ENCODE data around the gene THOC6.
"Not testable (repeated sequence)": the region's sequence is repeated elsewhere in the genome, so short reads cannot be mapped to it uniquely, and the experiment has no call there.

The THOC6 gene

DNA sequence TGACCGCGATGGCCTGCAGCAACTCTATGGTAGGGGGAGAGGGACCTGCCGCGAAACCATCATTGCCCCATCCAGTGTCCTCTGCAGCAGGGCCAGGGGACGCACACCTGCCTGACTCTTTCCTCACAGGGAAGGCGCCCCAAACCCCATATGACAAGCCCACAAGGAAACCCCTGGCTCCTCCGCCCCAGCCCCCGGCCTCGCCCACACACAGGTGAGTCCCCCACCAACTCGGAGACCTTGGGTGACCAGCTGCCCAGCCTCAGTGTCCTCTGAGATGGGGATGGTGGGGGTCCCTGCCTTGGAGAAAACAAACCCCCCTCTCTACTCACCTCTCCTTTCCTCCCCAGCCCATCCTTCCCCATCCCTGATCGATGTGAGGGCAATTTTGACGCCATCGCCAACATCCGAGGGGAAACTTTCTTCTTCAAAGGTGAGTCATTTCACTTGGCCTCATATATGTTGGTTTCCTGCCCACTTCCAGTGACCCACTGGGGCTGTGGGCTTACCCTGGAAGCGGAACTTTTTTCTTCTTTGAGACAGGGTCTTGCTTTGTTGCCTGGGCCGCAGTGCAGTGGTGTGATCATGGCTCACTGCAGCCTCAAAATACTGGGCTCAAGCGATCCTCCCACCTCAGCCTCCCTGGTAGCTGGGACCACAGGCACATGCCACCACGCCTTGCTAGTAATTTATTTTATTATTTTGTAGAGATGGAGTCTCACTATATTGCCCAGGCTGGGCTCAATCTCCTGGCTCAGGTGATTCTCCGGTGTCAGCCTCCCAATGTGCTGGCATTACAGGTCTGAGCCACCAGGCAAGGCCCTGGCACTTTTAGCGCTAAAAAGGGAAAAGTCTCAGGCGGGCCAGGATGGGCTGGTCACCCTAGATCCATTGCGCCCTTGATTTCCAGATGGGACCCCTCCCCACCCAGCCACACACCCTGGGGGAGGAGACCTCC, 33.6 kb downstream of the THOC6 start:
- no peak for DNase-seq

DNA sequence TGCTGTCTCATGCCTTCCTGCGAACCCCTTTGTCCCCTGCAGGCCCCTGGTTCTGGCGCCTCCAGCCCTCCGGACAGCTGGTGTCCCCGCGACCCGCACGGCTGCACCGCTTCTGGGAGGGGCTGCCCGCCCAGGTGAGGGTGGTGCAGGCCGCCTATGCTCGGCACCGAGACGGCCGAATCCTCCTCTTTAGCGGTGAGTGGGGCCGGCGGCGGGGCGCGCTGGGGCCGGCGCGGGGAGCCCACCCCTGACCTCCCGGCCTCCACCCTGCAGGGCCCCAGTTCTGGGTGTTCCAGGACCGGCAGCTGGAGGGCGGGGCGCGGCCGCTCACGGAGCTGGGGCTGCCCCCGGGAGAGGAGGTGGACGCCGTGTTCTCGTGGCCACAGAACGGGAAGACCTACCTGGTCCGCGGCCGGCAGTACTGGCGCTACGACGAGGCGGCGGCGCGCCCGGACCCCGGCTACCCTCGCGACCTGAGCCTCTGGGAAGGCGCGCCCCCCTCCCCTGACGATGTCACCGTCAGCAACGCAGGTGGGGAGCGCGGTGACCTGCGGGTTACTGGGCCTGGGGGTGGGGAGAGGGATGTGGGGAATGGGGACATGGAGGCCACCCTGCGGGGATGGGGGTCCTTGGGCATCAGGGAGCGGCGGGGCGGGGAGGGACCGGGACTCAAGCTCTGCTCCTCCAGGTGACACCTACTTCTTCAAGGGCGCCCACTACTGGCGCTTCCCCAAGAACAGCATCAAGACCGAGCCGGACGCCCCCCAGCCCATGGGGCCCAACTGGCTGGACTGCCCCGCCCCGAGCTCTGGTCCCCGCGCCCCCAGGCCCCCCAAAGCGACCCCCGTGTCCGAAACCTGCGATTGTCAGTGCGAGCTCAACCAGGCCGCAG, 34.5 kb downstream of the THOC6 start:
- DNase-seq, result peak; percentile 45

DNA sequence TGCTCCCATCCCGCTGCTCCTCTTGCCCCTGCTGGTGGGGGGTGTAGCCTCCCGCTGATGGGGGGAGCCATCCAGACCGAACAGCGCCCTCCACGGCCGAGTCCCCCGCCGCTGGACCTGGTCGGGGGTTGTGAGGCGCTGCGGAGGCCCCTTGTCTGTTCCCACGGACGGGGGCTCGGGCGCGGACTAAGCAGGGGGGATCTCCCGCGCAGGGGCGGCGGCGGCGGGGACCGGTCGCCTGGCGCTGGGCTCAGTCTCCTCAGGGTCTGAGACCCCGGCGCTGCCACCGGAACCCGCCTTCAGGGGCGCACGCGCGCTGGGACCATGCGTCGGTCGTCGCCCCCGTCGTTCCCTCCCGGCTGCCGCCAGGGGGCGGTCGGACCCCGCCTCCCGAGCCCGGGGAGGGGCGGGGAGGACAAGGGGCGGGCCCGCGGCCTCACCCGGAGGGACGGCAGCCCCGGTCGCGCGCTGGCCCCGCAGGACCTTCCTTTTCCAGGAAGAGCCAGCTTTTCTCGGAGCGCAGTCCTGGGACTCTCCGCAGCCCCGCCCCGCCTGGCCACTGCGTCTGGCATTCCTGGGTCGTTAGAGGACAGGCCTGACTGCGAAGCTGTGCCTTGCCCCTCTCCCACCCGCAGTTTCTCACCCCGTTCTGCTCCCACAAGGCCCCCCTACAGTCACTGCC, 35.3 kb downstream of the THOC6 start:
- DNase-seq, result peak; percentile 85

DNA sequence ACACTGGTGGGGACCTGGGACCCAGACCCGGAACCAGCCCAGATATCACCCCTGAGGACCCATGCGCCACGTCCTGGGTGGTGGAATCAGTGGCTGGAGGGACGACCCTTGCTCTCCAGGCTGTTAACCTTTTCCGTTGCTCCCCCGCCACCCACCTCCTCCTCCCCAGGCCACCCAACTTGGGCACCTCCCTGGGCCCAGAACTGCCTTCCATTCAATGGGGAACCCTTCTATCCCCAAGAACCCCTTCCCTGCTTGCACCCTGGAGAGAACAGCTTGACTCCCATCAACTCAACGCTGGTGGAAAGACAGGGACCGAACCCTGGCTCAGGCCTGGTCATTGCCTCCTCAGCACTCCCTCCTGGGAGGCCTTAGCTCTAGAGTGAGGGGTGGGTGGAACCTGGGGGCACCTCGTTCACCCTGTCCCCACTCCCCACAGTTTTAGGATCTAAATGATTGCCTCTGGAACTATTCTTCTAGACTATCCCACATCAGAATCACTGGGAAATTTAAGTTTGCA, 35.9 kb downstream of the THOC6 start:
- DNase-seq, result no peak

DNA sequence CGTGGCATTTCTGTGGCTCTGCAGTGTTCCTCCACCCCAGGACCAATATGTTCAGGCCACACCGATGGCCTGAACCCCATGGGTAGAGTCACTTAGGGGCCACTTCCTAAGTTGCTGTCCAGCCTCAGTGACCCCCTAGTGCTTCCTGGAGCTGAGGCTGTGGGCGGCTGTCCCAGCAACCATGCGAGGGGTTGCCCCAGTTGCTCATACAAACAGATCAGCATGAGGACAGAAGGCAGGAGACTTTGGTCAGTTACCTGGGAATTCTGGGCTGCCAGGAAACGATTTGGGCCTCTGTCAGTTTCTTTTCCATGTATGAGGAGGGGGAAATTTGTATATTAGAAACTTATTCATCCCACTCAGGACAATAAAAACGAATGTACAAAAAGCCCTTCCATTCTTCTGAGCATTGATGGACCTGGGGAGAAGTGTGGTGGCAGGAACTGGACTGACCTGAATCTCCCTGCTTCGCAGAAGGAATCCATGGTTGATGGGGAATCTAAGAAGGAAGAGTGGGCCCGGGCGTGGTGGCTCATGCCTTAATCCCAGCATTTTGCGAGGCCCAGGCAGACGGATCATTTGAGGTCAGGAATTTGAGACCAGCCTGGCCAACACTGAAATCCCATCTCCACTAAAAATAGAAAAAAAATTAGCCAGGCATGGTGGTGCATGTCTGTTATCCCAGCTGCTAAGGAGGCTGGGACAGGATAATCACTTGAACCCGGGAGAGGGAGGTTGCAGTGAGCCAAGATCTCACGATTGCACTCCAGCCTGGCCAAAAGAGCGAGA, 36.7 kb downstream of the THOC6 start:
- DNase-seq, result no peak

DNA sequence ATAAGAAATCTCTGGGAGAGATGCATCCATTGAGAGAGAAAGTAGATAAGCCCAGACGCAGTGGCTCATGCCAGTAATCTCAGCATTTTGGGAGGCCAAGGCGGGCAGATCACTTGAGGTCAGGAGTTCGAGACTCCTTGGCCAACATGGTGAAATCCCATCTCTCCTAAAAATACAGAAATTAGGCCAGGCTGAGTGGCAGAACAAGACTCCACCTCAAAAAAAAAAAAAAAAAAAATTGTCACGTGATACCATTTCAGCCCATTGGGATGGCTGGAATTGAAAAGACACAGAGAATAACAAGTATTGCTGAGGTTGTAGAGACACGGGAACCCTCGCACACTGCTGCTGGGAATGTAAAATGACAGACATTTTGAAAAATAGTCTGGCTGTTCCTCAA, 38.7 kb downstream of the THOC6 start:
- DNase-seq, result no peak

DNA sequence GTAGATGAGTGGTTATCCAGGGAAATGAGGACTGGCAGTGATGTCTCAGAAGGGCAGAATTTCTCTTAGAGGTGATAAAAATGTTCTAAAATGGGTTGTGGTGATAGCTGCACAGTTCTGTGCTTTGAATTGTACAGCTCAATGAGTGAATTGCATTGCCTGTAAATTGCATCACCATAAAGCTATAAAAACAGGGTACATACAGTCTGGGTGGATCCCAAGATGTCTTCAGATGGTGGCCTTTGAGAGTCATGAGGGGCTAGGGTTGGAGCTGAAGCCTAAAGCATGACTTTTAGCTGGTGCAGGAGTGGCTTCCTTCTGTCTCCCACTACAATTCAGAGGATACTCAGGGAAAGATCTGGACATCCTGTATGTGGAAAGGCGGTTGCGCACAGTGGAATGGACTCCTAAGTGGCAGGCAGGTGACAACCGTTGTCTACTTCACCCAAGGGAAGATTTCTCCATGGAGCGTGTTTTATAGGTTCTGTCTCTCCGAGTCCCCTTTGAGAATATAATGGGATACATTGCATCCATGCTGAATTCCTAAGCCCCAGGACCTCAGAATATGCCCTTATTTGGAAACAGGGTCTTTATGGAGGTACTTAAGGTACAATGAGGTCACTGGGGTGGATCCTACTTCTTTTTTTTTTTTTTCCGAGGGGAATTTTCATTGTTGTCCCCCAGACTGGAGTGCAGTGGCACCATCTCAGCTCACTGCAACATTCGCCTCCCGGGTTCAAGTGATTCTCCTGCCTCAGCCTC, 40.0 kb downstream of the THOC6 start:
- DNase-seq, result no peak

DNA sequence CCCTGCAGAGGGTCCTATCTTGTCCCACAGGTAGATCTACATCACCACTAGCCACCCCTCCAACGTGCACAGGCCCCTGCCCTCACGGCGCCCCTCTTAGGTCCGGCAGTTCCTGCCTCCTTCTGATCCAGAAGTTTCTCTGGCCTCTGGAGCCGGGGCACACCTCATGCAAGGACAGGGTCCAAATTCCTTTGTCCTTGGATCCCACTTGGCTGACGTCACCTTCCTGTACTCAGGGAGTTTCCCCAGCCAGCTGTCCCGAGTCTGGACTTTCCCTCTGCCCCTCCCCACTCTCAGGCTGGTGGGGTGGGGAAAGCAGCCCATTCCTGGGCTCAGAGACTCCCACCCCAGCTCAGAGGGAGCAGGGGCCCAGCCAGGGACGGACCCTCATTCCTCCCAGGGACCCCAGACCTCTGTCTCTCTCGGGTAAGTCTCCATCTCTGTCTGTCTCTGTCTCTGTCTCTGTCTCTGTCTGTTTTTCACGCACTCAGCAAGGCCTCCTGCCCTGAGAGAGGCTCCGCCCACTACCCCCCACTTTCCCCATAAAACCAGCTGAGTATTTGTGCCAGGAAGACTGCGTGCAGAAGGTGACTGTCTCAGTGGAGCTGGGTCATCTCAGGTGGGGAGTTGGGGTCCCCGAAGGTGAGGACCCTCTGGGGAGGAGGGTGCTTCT, 41.4 kb downstream of the THOC6 start, which contains the start of gene IL32:
TSS of gene IL32 (plus strand) at position 572 of the 673 bp plus-strand sequence. CDS start 172 bp downstream, outside the sequence.
- DNase-seq, result peak; percentile 60

DNA sequence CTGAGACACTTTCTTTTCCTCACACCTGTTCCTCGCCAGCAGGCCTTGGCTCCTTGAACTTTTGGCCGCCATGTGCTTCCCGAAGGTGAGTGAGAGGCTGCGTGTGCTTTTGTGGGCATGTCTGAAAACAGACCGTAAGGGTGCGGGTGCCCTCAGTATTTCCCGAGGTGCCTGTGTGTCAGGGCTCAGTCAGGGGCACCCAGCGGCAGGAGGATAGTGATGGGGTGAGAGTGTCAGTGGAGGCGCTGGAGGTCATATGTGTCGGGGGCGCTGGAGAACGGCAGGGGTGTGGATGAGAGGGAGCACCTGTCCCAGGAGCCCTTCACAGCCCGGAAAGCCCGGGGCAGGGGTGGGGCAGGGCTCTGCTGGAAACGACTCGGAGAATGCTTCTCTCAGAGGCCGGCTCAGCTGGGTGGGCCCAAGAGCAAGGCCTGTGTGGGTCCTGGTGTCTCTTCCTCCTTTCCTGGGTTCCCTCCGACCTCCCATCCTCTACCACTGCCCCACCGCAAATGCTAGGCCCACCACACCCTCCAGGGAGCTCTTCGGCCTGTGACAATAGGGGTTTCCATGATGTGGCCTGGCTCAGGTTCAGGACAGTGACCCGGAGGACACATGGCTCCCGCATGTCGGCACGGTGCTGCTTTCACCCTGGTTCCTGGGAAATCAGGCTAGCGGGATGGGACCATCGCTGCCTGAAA, 42.1 kb downstream of the THOC6 start:
- no peak for DNase-seq

DNA sequence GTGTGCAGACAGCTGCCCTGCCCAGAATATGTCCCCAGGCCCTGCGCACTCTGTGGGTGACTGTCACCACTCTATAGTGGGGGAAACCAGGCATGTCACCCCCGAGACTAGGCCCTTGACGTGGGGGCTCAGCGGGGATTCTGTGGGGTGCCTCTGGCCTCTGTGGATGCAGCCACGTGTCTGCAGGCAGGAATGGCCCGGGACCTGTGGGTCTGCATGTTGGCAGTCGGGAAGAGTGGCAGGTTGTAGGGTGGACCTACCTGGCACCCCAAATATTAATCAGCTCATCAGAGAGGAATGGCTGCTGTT, 42.6 kb downstream of the THOC6 start:
- no peak for DNase-seq

DNA sequence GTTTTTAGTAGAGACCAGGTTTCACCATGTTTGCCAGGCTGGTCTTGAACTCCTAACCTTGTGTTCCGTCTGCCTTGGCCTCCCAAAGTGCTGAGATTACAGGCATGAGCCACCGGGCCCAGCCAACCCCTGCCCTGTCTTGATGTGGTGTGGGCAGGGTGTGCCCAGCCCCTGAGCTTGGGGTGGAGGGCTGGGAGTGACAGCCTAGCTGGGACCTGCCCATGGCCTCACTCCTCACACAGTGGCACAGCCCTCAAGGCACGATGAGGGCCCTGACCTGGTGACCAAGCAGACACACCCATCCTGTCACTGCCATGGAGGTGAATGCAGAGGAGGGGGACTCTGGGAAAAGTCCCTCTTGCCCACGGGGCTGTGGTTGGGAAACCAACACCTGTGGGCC, 44.7 kb downstream of the THOC6 start:
- DNase-seq, result no peak

DNA sequence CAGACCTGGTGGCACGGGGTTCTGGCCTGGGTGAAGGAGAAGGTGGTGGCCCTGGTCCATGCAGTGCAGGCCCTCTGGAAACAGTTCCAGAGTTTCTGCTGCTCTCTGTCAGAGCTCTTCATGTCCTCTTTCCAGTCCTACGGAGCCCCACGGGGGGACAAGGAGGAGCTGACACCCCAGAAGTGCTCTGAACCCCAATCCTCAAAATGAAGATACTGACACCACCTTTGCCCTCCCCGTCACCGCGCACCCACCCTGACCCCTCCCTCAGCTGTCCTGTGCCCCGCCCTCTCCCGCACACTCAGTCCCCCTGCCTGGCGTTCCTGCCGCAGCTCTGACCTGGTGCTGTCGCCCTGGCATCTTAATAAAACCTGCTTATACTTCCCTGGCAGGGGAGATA, 45.3 kb downstream of the THOC6 start:
- not testable (repeated sequence) for DNase-seq

DNA sequence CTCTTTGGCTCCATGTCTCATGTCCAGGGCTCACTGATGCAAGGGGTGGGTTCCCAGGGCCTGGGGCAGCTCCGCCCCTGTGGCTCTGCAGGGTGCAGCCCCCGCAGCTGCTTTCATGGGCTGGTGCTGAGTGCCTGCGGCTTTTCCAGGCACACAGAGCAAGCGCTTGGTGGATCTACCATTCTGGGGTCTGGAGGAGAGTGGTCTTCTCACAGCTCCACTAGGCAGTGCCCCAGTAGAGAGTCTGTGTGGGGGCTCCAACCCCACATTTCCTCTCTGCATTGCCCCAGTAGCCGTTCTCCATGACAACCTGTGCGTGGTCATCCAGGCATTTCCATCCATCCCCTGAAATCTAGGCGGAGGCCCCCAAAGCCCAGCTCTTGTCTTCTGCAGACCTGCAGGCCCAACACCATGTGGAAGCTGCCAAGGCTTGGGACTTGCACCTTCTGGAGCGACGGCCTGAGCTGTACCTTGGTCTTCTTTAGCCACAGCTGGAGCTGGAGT, 46.8 kb downstream of the THOC6 start:
- DNase-seq, result no peak

DNA sequence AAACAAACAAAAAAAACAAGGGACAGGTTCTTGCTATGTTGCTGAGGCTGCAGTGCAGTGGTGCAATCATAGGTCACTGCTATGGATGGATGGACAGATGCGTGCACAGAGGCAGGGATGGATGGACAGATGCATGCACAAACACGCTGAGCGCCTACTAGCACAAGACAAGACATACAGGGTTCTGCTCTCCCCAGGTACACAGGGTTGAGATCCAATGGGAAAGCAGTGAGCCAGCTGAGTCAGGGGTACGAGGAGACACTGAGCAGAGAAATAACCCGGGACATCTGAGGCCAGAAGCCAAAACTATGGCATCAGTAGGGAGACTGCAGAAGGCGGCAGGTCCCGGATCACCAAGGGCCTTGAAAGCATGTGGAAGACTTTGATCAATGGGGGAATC, 47.8 kb downstream of the THOC6 start:
- no peak for DNase-seq

DNA sequence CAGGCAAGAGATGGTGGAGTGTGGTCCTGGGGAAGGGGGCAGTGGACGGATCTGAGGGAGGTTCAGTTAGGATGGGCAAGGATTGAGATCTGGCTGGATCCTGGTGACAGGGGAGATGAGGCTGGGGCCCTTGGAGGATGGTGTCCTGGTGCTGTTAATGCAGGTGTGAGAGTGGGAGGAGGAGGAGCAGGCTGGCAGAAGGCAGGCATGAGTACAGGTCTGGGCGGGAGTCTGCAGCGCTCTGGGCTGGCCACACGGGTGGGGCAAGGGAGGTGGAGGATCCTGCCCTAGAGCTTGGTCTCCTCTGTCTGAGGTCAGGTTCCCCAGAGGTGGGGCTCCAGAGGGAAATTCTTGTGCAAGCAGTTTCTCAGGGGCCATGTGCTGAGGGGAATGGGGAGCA, 48.3 kb downstream of the THOC6 start:
- not testable (repeated sequence) for DNase-seq

DNA sequence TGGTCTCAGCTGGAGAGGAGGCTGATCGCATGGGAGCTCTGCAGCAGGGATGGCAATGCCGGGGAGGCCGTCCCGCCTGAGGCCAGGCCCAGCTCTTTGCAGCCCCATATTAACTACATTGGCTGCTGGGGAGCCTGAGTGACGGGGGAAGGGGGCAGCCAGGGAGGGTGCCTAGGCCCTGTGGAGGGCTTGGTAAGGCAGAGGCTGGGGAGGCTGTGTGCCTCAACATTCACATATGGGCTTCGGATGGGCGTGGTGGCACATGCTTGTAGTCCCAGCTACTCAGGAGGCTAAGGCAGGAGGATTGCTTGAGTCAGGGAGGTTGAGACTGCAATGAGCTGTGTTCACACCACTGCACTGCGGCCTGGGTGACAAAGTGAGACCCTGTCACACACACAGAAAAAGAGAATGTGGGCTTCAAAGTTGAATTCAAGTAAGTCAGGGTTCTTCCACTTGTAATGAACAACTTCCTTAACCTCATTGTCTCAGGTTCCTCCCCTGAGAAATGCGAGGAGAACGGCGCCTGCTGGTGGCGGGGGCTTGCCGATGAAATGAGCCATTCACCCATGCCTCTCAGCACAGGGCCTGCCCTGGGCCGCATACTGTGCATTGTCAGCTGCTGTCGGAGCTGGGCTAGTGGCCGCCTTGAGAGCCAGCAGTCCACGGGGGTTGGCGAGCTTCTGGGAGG, 48.9 kb downstream of the THOC6 start:
- DNase-seq, result not testable (repeated sequence)

DNA sequence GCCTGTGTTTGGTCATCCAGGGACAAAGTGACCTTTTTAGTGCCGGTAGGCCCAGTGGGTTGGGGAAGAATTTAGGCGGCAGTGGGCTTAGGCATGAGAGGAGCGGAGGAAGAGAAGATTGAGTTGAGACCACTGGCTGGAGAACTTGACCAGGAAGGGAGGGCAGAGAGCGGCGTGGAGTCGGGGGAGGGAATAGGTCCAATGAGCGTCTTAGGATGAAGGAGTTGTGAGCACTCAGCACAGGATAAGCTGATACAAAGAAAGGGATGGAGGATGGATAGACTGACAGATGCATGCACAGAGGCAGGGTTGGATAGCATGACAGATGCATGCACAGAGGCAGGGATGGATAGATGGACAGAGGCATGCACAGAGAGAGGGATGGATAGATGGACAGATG, 49.6 kb downstream of the THOC6 start:
- DNase-seq, result no peak

DNA sequence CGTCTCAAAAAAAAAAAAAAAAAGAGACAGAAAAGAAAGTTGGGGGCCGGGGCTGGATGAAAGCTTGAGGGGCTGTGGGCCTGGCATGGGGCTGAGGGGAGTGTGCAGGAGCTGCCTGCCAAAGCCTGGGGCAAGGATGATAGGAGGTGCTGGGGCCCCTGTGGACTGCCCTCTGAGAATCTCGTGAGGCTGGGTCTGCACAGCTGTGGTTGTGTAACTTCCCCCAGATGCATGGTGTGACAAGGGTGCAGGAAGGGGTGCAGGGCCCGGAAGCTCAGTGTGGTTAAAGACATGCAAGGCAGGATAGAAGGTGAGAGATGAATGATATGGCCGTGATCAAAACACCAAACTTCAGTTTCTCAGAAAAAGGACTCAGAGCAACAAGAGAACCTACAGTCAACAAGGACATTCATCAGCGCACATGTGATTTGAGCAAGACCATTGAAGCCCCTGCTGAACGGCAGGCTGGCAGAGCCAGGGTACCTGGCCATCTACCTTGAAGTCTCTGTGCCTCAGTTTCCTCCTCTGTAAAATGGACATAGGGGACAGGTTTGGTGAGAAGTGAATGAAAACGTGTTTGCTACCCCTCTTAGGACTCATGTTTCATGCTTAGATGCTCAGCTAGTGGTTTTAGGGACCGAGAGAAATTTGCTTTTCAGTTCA, 51.2 kb downstream of the THOC6 start:
- peak; percentile 93 for DNase-seq

DNA sequence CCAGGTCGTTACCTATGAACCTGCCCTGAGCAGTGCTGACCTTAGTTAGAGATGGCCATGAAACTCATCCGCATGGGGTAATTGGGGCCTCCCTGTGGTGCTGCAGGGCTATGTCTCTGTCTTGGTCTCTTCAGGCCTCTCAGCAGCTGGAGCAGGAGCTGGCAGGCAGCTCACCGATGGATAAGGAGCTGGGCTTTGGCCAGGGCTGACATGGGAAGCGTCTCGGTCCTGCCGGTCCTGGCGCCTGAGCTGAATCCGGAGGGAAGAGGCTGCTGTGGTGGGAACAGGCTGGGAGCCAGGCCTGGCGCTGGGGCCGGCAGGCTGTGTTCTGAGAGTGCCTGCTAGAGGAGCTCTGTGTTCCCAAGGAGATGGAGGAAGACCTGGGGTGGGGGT, 51.7 kb downstream of the THOC6 start:
- DNase-seq, result no peak
